ENCODE measurements around the gene HS1BP3.

HS1BP3 gene

GRCh38 chr2:20674974-20675679, 24.2 kb upstream of the HS1BP3 start:
- no peak for DNase-seq

- DNase-seq = no peak
Measured at GRCh38 chr2:20674309-20674965, 23.5 kb upstream of the HS1BP3 start.

- DNase-seq = no peak
Measured at GRCh38 chr2:20673686-20674308, 22.9 kb upstream of the HS1BP3 start.

GRCh38 chr2:20672201-20672951, 21.5 kb upstream of the HS1BP3 start:
- no peak for DNase-seq

GRCh38 chr2:20671736-20672080, 20.8 kb upstream of the HS1BP3 start:
- no peak for DNase-seq

- DNase-seq = no peak
Measured at GRCh38 chr2:20671036-20671735, 20.3 kb upstream of the HS1BP3 start.

- no peak for DNase-seq
Measured at GRCh38 chr2:20670315-20671035, 19.6 kb upstream of the HS1BP3 start.

- no peak for DNase-seq
Measured at GRCh38 chr2:20669562-20670314, 18.8 kb upstream of the HS1BP3 start.

GRCh38 chr2:20668871-20669475, 18.1 kb upstream of the HS1BP3 start:
- no peak for DNase-seq

- DNase-seq = no peak
Measured at GRCh38 chr2:20668451-20668850, 17.6 kb upstream of the HS1BP3 start.

- no peak for DNase-seq
Measured at GRCh38 chr2:20667531-20668401, 16.9 kb upstream of the HS1BP3 start.

- peak in 1 of 2 donors; percentile 9 for DNase-seq
Measured at GRCh38 chr2:20667151-20667530, 16.2 kb upstream of the HS1BP3 start.

GRCh38 chr2:20666304-20667150, 15.6 kb upstream of the HS1BP3 start, which contains the start of gene GDF7:
Gene GDF7 (plus strand): TSS chr2:20667144. CDS start chr2:20667240, 96 bp downstream.
- DNase-seq = peak in 1 of 2 donors; percentile 13

GRCh38 chr2:20666005-20666303, 15.1 kb upstream of the HS1BP3 start:
- no peak for DNase-seq

- DNase-seq = no peak
Measured at GRCh38 chr2:20665243-20666004, 14.5 kb upstream of the HS1BP3 start.

- no peak for DNase-seq
Measured at GRCh38 chr2:20664431-20665242, 13.7 kb upstream of the HS1BP3 start.

GRCh38 chr2:20664071-20664390, 13.1 kb upstream of the HS1BP3 start:
- no peak for DNase-seq

Data from inflammatory macrophage treated with lipopolysaccharide for 1 hour (primary cell).